OCI-LY7 (cell line): ENCODE results near the gene ADAMTS17. TPM values are rescaled to one million over a fixed set of nuclear protein-coding genes. Genes with fewer than 3 reads are reported as not detected.

Source experiments
- BruUV-seq: library from RNA; stranded (reverse); fragments of 400-500 nt; replicated peaks from 2 replicates; lab custom pipeline; 2021; lab: Mats Ljungman, UMichigan
- CTCF ChIA-PET: fragments of 300-600 bp; sonication (Branson Sonifier 250); formaldehyde crosslinking; loops from one replicate; lab custom pipeline; 2022; ENCODE audit warnings: antibody characterized with exemption; ENCODE audit not compliant: unreplicated experiment; lab: Charles Lee
- POLR2A ChIA-PET: fragments of 300-600 bp; sonication (Branson Sonifier 250); formaldehyde crosslinking; loops from one replicate; lab custom pipeline; 2022; ENCODE audit warnings: antibody characterized with exemption; lab: Charles Lee
- DNase-seq: peaks from one replicate; pipeline ENCODE4 v3.0.0-alpha.2; 2015; ENCODE audit warnings: low spot score
- H2AFZ ChIP-seq: fragments of 200-600 bp; sonication (generic), shearing (Covaris generic); 2 replicates; pipeline ENCODE4 v1.6.1; 2014; ENCODE audit warnings: mild to moderate bottlenecking, antibody characterized with exemption, low read length, moderate library complexity
- H3K27ac ChIP-seq: fragments of 200-600 bp; sonication (generic); 2 replicates; pipeline ENCODE4 v1.5.1; 2014; ENCODE audit warnings: mixed run types, low read depth, mild to moderate bottlenecking, moderate library complexity, low read length, inconsistent platforms; ENCODE audit not compliant: poor library complexity, severe bottlenecking
- H3K36me3 ChIP-seq: fragments of 200-600 bp; sonication (generic); 2 replicates; pipeline ENCODE4 v1.6.1; 2014; ENCODE audit warnings: mild to moderate bottlenecking, antibody characterized with exemption, low read length, moderate library complexity, mixed read lengths; ENCODE audit not compliant: insufficient read depth
- H3K4me1 ChIP-seq: fragments of 200-600 bp; sonication (generic); 2 replicates; pipeline ENCODE4 v1.5.1; 2014; ENCODE audit warnings: mild to moderate bottlenecking, low read length; ENCODE audit not compliant: insufficient read depth, poor library complexity, severe bottlenecking
- H3K4me2 ChIP-seq: fragments of 200-600 bp; sonication (generic); 2 replicates; pipeline ENCODE4 v1.6.1; 2014; ENCODE audit warnings: mild to moderate bottlenecking, low read length
- H3K4me3 ChIP-seq: fragments of 200-600 bp; sonication (generic); 2 replicates; pipeline ENCODE4 v1.5.1; 2014; ENCODE audit warnings: mild to moderate bottlenecking, low read depth, low read length; ENCODE audit not compliant: poor library complexity, severe bottlenecking
- H3K79me2 ChIP-seq: fragments of 200-600 bp; sonication (generic); 2 replicates; pipeline ENCODE4 v1.6.1; 2016; ENCODE audit warnings: low read depth, mild to moderate bottlenecking, low read length, moderate library complexity, mixed read lengths; ENCODE audit not compliant: insufficient read depth
- H3K9me2 ChIP-seq: fragments of 200-600 bp; sonication (generic); 2 replicates; pipeline ENCODE4 v1.6.1; 2016; ENCODE audit warnings: mild to moderate bottlenecking, low read length, mixed read lengths; ENCODE audit not compliant: insufficient read depth
- H3K9me3 ChIP-seq: fragments of 200-600 bp; sonication (generic); 2 replicates; pipeline ENCODE4 v1.6.1; 2014; ENCODE audit warnings: mild to moderate bottlenecking, mixed run types, low read length, mixed read lengths
- H4K20me1 ChIP-seq: fragments of 200-600 bp; sonication (generic); 2 replicates; pipeline ENCODE4 v1.6.1; 2014; ENCODE audit warnings: mild to moderate bottlenecking, antibody characterized with exemption, low read length, moderate library complexity, mixed read lengths; ENCODE audit not compliant: insufficient read depth
- EZH2phosphoT487 ChIP-seq: fragments of 200-600 bp; sonication (generic); IDR thresholded peaks from 2 replicates; pipeline ENCODE4 v1.6.1; 2018; ENCODE audit warnings: low read depth, borderline replicate concordance, mild to moderate bottlenecking, mixed run types, antibody characterized with exemption, low read length, moderate library complexity, mixed read lengths
- intact Hi-C: fragments of 100-400 bp; cut with micrococcal nuclease; formaldehyde crosslinking; loops from one replicate; pipeline ENCODE4 v1.10.0; 2022; ENCODE audit not compliant: unreplicated experiment
- total RNA-seq, 2 experiments: library from RNA; depleted of rRNA in 1 of 2; stranded (reverse); fragments of >200 nt in 1 of 2; shearing (Covaris generic) in 1 of 2; gene quantifications; 2 replicates each; pipeline ENCODE4 v1.2.3, GENCODE V29; 2014 to 2022
- TF ChIP-seq, protein P1 (sequence below): fragments of 200-600 bp; sonication (generic); conservative IDR thresholded peaks from 2 replicates; pipeline ENCODE4 v1.5.1; 2014; ENCODE audit warnings: mild to moderate bottlenecking, antibody characterized with exemption, low read length, moderate library complexity, mixed read lengths

ADAMTS17 gene
- total RNA-seq, 2 experiments from 2014 or later: not detected

DNA sequence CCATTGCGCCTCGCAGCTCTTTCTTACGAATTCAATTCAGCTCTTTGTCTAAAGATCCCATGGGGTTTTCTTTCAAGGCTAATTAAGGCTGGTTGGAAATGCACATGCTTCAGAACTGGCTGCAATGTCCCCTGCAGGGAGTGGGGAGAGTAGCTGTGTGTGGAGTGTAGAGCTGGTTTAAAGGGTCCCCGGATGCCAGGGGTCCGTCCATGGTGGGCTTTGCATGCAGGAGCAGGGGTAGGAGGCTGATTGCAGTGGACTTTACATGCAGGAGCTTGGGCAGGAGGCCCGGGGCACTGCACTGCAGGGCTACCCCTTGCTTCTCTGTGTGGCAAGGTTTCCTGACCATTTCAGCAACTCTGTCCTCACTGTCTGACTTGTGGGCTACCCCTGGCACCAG, 346.9 kb downstream of the ADAMTS17 start:
- intact Hi-C loops: no loop called here
- Histone ChIP-seq H4K20me1 (no peaks in the 10 kb centered on the region), H3K4me1 (no peaks in the 10 kb centered on the region), H3K79me2 (no peaks in the 10 kb centered on the region), H3K9me3 (no peaks in the 10 kb centered on the region), H3K9me2 (no peaks in the 10 kb centered on the region), H3K4me3 (no peak overlapping the region), H3K4me2 (no peak overlapping the region), H3K27ac (no peak overlapping the region), H3K36me3 (no peaks in the 10 kb centered on the region), H2AFZ (no peak overlapping the region)
- DNase-seq: no peak
- BruUV-seq: no TSS peak
- TF ChIP-seq, protein P1, sequence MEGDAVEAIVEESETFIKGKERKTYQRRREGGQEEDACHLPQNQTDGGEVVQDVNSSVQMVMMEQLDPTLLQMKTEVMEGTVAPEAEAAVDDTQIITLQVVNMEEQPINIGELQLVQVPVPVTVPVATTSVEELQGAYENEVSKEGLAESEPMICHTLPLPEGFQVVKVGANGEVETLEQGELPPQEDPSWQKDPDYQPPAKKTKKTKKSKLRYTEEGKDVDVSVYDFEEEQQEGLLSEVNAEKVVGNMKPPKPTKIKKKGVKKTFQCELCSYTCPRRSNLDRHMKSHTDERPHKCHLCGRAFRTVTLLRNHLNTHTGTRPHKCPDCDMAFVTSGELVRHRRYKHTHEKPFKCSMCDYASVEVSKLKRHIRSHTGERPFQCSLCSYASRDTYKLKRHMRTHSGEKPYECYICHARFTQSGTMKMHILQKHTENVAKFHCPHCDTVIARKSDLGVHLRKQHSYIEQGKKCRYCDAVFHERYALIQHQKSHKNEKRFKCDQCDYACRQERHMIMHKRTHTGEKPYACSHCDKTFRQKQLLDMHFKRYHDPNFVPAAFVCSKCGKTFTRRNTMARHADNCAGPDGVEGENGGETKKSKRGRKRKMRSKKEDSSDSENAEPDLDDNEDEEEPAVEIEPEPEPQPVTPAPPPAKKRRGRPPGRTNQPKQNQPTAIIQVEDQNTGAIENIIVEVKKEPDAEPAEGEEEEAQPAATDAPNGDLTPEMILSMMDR: no peak
- no peak for TF ChIP-seq EZH2phosphoT487
- POLR2A ChIA-PET: interaction anchor here (0.6 kb wide), 1 partner anchor 54 kb away, joined by 5 read pairs; no protein-coding TSS in a partner anchor
- CTCF ChIA-PET: no interaction called here

DNA sequence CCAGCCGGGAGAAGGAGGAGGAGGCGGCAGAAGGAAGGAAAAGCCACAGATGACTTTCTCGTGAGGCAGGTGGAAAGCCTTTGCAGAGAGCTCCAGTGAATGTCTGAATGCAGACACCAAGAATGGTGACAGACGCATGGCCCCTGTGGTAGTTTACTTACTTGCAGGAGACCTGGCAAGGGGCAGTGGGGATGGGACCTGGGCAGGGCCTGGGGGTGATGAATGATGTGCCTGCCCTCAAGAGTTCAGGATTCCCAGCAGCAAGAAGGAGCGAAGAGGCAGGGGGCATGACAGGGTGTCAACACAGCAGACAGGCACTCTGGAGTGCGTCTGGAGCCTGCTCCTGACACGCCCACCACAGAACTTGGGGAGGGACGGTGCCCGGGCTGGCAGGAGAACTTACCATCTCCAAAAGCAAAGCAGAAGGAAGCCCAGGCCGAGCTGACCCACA, 348.1 kb downstream of the ADAMTS17 start:
- Histone ChIP-seq H3K4me3 (no peak overlapping the region), H4K20me1 (no peaks in the 10 kb centered on the region), H3K4me1 (no peaks in the 10 kb centered on the region), H3K36me3 (no peaks in the 10 kb centered on the region), H3K79me2 (no peaks in the 10 kb centered on the region), H3K4me2 (no peak overlapping the region), H2AFZ (no peak overlapping the region), H3K9me3 (no peaks in the 10 kb centered on the region), H3K27ac (no peak overlapping the region), H3K9me2 (no peaks in the 10 kb centered on the region)
- TF ChIP-seq EZH2phosphoT487: no peak
- TF ChIP-seq, protein P1: no peak
- CTCF ChIA-PET: no interaction called here
- intact Hi-C loops: no loop called here
- DNase-seq: no peak
- BruUV-seq: no TSS peak
- POLR2A ChIA-PET: no interaction called here

DNA sequence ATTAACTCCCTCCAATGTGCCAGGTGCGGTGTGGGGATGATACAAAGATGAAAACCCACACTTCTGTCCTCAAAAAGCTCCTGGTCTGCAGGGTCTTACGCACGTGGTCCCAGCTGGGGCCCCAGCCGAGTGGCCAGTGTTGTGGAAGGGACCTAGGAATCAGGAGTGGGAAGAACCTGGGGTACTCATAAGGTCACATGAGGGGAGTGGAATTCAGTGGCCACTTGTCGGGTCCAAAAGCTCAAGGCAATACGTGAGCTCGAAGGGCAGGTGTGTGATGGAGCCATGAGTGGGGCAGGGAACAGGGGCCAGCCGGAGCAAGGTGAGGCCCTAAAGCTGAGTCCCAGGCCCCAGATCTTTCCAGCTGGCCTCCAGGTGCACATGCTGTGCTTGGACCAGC, 348.5 kb downstream of the ADAMTS17 start:
- no peak overlapping the region for H3K4me2 ChIP-seq
- H3K4me3 ChIP-seq: no peak overlapping the region
- H3K9me3 ChIP-seq: no peaks in the 10 kb centered on the region
- no peaks in the 10 kb centered on the region for H4K20me1 ChIP-seq
- ChIA-PET CTCF (no interaction called here), POLR2A (no interaction called here)
- H3K27ac ChIP-seq: no peak overlapping the region
- DNase-seq: no peak
- TF ChIP-seq, protein P1: no peak
- H2AFZ ChIP-seq: no peak overlapping the region
- intact Hi-C loops: no loop called here
- H3K79me2 ChIP-seq: no peaks in the 10 kb centered on the region
- H3K36me3 ChIP-seq: no peaks in the 10 kb centered on the region
- no peaks in the 10 kb centered on the region for H3K9me2 ChIP-seq
- BruUV-seq: no TSS peak
- H3K4me1 ChIP-seq: no peaks in the 10 kb centered on the region
